SK-N-SH (cell line): Measurements from ENCODE around the gene IFNGR1. TPM values are rescaled to one million over a fixed set of nuclear protein-coding genes. Genes with fewer than 3 reads are reported as not detected.
"Not testable (repeated sequence)": the region's sequence is repeated elsewhere in the genome, so short reads cannot be mapped to it uniquely, and the experiment has no call there.

Experiments
- CTCF ChIA-PET: fragments of 300-600, 350-600 bp; formaldehyde crosslinking; extraction: SDS; loops from one replicate; lab custom pipeline; 2021; lab: Yijun Ruan, JAX
- POLR2A ChIA-PET: fragments of 350-600 bp; sonication (Branson Sonifier 250); formaldehyde crosslinking; extraction: SDS; loops from one replicate; lab custom pipeline; 2020; ENCODE audit warnings: antibody characterized with exemption, inconsistent platforms; lab: Yijun Ruan, JAX
- DNase-seq: peaks from one replicate; pipeline ENCODE4 v3.0.0; 2012
- H2AFZ ChIP-seq: fragments of 200-600 bp; sonication (generic); 2 replicates; pipeline ENCODE4 v1.8.1; 2016; ENCODE audit warnings: antibody characterized with exemption, mild to moderate bottlenecking, low read depth
- H3F3A ChIP-seq: fragments of 200-600 bp; sonication (generic); replicated peaks from 2 replicates; pipeline ENCODE3; 2016; ENCODE audit warnings: antibody characterized with exemption, mild to moderate bottlenecking; ENCODE audit not compliant: insufficient read depth
- H3K27ac ChIP-seq, 2 experiments: fragments of 200-500 bp in 1 of 2; fragments of 200-600 bp in 1 of 2; sonication (Bioruptor generic) in 1 of 2; sonication (generic), shearing (Covaris generic) in 1 of 2; 2 replicates each; pipeline versions ENCODE4 v1.5.1 to v1.6.1; 2014 to 2016; ENCODE audit warnings: low read depth in 2 of 2, inconsistent platforms in 1 of 2, low read length in 1 of 2, mild to moderate bottlenecking in 1 of 2, mixed read lengths in 1 of 2
- H3K27me3 ChIP-seq: fragments of 200-600 bp; sonication (generic), shearing (Covaris generic); 2 replicates; pipeline ENCODE4 v1.6.1; 2016; ENCODE audit warnings: mixed run types; ENCODE audit not compliant: insufficient read depth
- H3K36me3 ChIP-seq, 2 experiments: fragments of 200-500 bp in 1 of 2; fragments of 200-600 bp in 1 of 2; sonication (Bioruptor generic) in 1 of 2; sonication (generic) in 1 of 2; replicated peaks in 1 of 2; 2 replicates each; pipeline versions ENCODE3 to v1.5.1; 2014 to 2016; ENCODE audit warnings: low read length in 1 of 2, mild to moderate bottlenecking in 1 of 2; ENCODE audit not compliant: insufficient read depth in 2 of 2, control insufficient read depth in 1 of 2
- H3K4me1 ChIP-seq, 2 experiments: fragments of 200-500 bp in 1 of 2; fragments of 200-600 bp in 1 of 2; sonication (Bioruptor generic) in 1 of 2; sonication (generic), shearing (Covaris generic) in 1 of 2; 2 replicates each; pipeline versions ENCODE4 v1.5.1 to v1.6.1; 2014 to 2016; ENCODE audit warnings: low read depth in 1 of 2, low read length in 1 of 2, mixed run types in 1 of 2; ENCODE audit not compliant: insufficient read depth in 2 of 2, control insufficient read depth in 1 of 2
- H3K4me2 ChIP-seq: fragments of 200-600 bp; sonication (generic), shearing (Covaris generic); 2 replicates; pipeline ENCODE4 v1.6.1; 2017; ENCODE audit warnings: mixed run types
- H3K4me3 ChIP-seq, 2 experiments: fragments of 200-500 bp in 1 of 2; fragments of 200-600 bp in 1 of 2; sonication (Bioruptor generic) in 1 of 2; sonication (generic), shearing (Covaris generic) in 1 of 2; 2 replicates each; pipeline versions ENCODE4 v1.5.1 to v1.8.1; 2014 to 2016; ENCODE audit warnings: low read depth in 2 of 2, inconsistent platforms in 1 of 2, low read length in 1 of 2, mild to moderate bottlenecking in 1 of 2, mixed read lengths in 1 of 2, moderate library complexity in 1 of 2
- H3K79me2 ChIP-seq: fragments of 200-600 bp; sonication (generic); 2 replicates; pipeline ENCODE4 v1.8.1; 2017; ENCODE audit warnings: mild to moderate bottlenecking; ENCODE audit not compliant: insufficient read depth
- H3K9ac ChIP-seq: fragments of 200-600 bp; sonication (generic); 2 replicates; pipeline ENCODE4 v1.6.1; 2017; ENCODE audit warnings: mixed run types
- H3K9me2 ChIP-seq: fragments of 200-600 bp; sonication (generic); 2 replicates; pipeline ENCODE4 v1.6.1; 2017; ENCODE audit warnings: mixed run types
- H3K9me3 ChIP-seq: fragments of 200-600 bp; sonication (generic); 2 replicates; pipeline ENCODE4 v1.6.1; 2017; ENCODE audit warnings: mixed run types, mild to moderate bottlenecking, moderate library complexity
- H4K20me1 ChIP-seq: fragments of 200-600 bp; sonication (generic); 2 replicates; pipeline ENCODE4 v1.6.1; 2017; ENCODE audit warnings: mild to moderate bottlenecking, mixed run types; ENCODE audit not compliant: insufficient read depth
- CHD2 ChIP-seq: fragments of 150-350 bp; IDR thresholded peaks from 2 replicates; pipeline ENCODE4 v1.6.1; 2018; ENCODE audit warnings: low read length; ENCODE audit not compliant: partially characterized antibody
- FOSL2 ChIP-seq: IDR thresholded peaks from 2 replicates; pipeline ENCODE4 v1.4.0; 2012; ENCODE audit warnings: low read depth, mild to moderate bottlenecking, moderate library complexity, borderline replicate concordance
- FOXJ3 ChIP-seq: sonication (generic); formaldehyde crosslinking; IDR thresholded peaks from 2 replicates; pipeline ENCODE4 v1.5.1; 2020; ENCODE audit warnings: mild to moderate bottlenecking, missing genetic modification reagents
- FOXM1 ChIP-seq: IDR thresholded peaks from 2 replicates; pipeline ENCODE4 v1.4.0; 2012; ENCODE audit warnings: low read depth, mild to moderate bottlenecking
- MXI1 ChIP-seq: IDR thresholded peaks from 2 replicates; pipeline ENCODE4 v1.6.1; 2012; ENCODE audit warnings: mild to moderate bottlenecking, low read depth, low read length, improper control_type of control experiment
- NRF1 ChIP-seq: IDR thresholded peaks from 2 replicates; pipeline ENCODE4 v1.6.1; 2012; ENCODE audit warnings: low read depth, mild to moderate bottlenecking, low read length
- RFX5 ChIP-seq: IDR thresholded peaks from 2 replicates; pipeline ENCODE4 v1.6.1; 2012; ENCODE audit warnings: mild to moderate bottlenecking, improper control_type of control experiment, low read length
- SIN3A ChIP-seq: IDR thresholded peaks from 2 replicates; pipeline ENCODE4 v1.6.1; 2012; ENCODE audit warnings: low read depth, mild to moderate bottlenecking, low read length, moderate library complexity, borderline replicate concordance
- SMC3 ChIP-seq: IDR thresholded peaks from 2 replicates; pipeline ENCODE4 v1.6.1; 2012; ENCODE audit warnings: low read depth, low read length, improper control_type of control experiment
- YY1 ChIP-seq: IDR thresholded peaks from 2 replicates; pipeline ENCODE4 v1.4.0; 2012; ENCODE audit warnings: low read depth, mild to moderate bottlenecking
- WGBS: methylation state at CpG from one replicate; pipeline ENCODE4 v1.1.6; 2017; ENCODE audit warnings: low lambda C conversion rate; 5-methylcytosine and 5-hydroxymethylcytosine counted together
- polyA plus RNA-seq, 3 experiments: library from polyadenylated mRNA; depleted of rRNA; stranded (reverse); fragments of >200 nt; gene quantifications; 2 replicates each; pipeline ENCODE4 v1.2.3, GENCODE V29; 2012
- TF ChIP-seq, protein P1 (sequence below): fragments of 200-600 bp; sonication (generic); IDR thresholded peaks from 2 replicates; pipeline ENCODE4 v1.6.1; 2017; ENCODE audit warnings: antibody characterized with exemption, mild to moderate bottlenecking, moderate library complexity
- TF ChIP-seq, protein P2 (sequence below): IDR thresholded peaks from 2 replicates; pipeline ENCODE4 v1.4.0; 2012; ENCODE audit warnings: low read depth, borderline replicate concordance
- TF ChIP-seq, protein P3 (sequence below): fragments of 150-350 bp; IDR thresholded peaks from 2 replicates; pipeline ENCODE4 v1.6.1; 2016; ENCODE audit warnings: mild to moderate bottlenecking, low read depth, low read length
- TF ChIP-seq, protein P4 (sequence below): IDR thresholded peaks from 2 replicates; pipeline ENCODE4 v1.4.0; 2012; ENCODE audit warnings: low read depth, borderline replicate concordance

IFNGR1 gene
- polyA plus RNA-seq, 1 of the 3 experiments (the other 2 are of a cell fraction) = 11.5 TPM

- no peak for TF ChIP-seq SIN3A
- TF ChIP-seq, all 33 proteins: peak for 0
Observed at GRCh38 chr6:137256350-137257103, 37.3 kb upstream of the IFNGR1 start (continued).

GRCh38 chr6:137254966-137255365 is 35.8 kb upstream of the IFNGR1 start:
- DNase-seq = no peak
- H2AFZ ChIP-seq = no peak overlapping the region
- no peak overlapping the region for H3K4me2 ChIP-seq
- no peaks in the 10 kb centered on the region for H3K27me3 ChIP-seq
- no peaks in the 10 kb centered on the region for H4K20me1 ChIP-seq
- no peaks in the 10 kb centered on the region for H3K9me2 ChIP-seq
- no peaks in the 10 kb centered on the region for H3K4me1 ChIP-seq
- H3F3A ChIP-seq = no peaks in the 10 kb centered on the region
- POLR2A ChIA-PET = no interaction called here
- no peaks in the 10 kb centered on the region for H3K79me2 ChIP-seq
- no peak overlapping the region for H3K4me3 ChIP-seq
- H3K36me3 ChIP-seq = no peaks in the 10 kb centered on the region
- H3K9ac ChIP-seq = no peak overlapping the region
- TF ChIP-seq FOSL2 = no peak
- H3K27ac ChIP-seq = no peak overlapping the region
- no peaks in the 10 kb centered on the region for H3K9me3 ChIP-seq
- CTCF ChIA-PET = interaction anchor here (0.7 to 1.9 kb wide), 2 partner anchors 17 to 161 kb away, joined by 3 to 6 read pairs; no protein-coding TSS in a partner anchor
- no CpG with 5 or more reads among the region's 1 CpG for WGBS

GRCh38 chr6:137254430-137254829 is 35.2 kb upstream of the IFNGR1 start:
- H4K20me1 ChIP-seq, CTCF ChIA-PET, H3K4me3 ChIP-seq, H3K9ac ChIP-seq, H3K36me3 ChIP-seq, H3K4me1 ChIP-seq, H3K27ac ChIP-seq, H3K79me2 ChIP-seq, H3K4me2 ChIP-seq, H2AFZ ChIP-seq, H3K9me3 ChIP-seq, H3K27me3 ChIP-seq, POLR2A ChIA-PET, DNase-seq, H3K9me2 ChIP-seq, H3F3A ChIP-seq: not testable (repeated sequence)
- 5% methylated on average over 2 of the region's 2 CpGs for WGBS

DNA sequence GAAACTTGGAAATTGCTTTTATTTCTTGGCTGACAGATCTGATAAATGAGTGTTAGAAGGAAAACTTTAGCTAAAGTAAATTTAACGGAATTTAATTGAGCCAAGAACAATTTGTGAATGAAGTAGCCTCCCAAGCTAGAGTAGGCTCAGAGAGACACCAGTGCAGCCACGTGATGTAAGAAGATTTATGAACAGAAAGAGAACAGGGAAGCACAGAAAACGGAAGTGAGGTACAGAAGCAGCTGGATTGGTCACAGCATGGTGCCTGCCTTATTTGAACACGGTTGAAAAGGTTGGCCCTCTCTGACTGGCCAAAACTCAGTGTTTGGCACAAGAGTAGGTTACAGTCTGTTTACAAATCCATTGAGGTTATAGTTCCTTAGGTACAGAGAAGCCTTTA is 29.5 kb upstream of the IFNGR1 start:
- no peaks in the 10 kb centered on the region for H3K9me3 ChIP-seq
- no peaks in the 10 kb centered on the region for H4K20me1 ChIP-seq
- no peaks in the 10 kb centered on the region for H3K27me3 ChIP-seq
- H2AFZ ChIP-seq = no peak overlapping the region
- DNase-seq = no peak
- no peaks in the 10 kb centered on the region for H3K4me1 ChIP-seq
- H3K9me2 ChIP-seq = no peaks in the 10 kb centered on the region
- no peak overlapping the region for H3K9ac ChIP-seq
- no peak overlapping the region for H3K4me2 ChIP-seq
- CTCF ChIA-PET = no interaction called here
- POLR2A ChIA-PET = no interaction called here
- no peaks in the 10 kb centered on the region for H3K36me3 ChIP-seq
- H3K4me3 ChIP-seq = no peak overlapping the region
- no peaks in the 10 kb centered on the region for H3F3A ChIP-seq
- H3K27ac ChIP-seq = no peak overlapping the region
- H3K79me2 ChIP-seq = no peaks in the 10 kb centered on the region
- WGBS = 12% methylated on average over 4 of the region's 4 CpGs
- TF ChIP-seq MXI1 (no peak), FOXJ3 (CRISPR knock-in tag) (no peak), RFX5 (no peak), YY1 (no peak), NRF1 (no peak), SMC3 (no peak), FOXM1 (no peak), CHD2 (no peak)
- TF ChIP-seq, protein P1, sequence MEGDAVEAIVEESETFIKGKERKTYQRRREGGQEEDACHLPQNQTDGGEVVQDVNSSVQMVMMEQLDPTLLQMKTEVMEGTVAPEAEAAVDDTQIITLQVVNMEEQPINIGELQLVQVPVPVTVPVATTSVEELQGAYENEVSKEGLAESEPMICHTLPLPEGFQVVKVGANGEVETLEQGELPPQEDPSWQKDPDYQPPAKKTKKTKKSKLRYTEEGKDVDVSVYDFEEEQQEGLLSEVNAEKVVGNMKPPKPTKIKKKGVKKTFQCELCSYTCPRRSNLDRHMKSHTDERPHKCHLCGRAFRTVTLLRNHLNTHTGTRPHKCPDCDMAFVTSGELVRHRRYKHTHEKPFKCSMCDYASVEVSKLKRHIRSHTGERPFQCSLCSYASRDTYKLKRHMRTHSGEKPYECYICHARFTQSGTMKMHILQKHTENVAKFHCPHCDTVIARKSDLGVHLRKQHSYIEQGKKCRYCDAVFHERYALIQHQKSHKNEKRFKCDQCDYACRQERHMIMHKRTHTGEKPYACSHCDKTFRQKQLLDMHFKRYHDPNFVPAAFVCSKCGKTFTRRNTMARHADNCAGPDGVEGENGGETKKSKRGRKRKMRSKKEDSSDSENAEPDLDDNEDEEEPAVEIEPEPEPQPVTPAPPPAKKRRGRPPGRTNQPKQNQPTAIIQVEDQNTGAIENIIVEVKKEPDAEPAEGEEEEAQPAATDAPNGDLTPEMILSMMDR = no peak
- TF ChIP-seq, protein P2, sequence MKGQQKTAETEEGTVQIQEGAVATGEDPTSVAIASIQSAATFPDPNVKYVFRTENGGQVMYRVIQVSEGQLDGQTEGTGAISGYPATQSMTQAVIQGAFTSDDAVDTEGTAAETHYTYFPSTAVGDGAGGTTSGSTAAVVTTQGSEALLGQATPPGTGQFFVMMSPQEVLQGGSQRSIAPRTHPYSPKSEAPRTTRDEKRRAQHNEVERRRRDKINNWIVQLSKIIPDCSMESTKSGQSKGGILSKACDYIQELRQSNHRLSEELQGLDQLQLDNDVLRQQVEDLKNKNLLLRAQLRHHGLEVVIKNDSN = no peak
- TF ChIP-seq, protein P3, sequence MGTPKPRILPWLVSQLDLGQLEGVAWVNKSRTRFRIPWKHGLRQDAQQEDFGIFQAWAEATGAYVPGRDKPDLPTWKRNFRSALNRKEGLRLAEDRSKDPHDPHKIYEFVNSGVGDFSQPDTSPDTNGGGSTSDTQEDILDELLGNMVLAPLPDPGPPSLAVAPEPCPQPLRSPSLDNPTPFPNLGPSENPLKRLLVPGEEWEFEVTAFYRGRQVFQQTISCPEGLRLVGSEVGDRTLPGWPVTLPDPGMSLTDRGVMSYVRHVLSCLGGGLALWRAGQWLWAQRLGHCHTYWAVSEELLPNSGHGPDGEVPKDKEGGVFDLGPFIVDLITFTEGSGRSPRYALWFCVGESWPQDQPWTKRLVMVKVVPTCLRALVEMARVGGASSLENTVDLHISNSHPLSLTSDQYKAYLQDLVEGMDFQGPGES = no peak
- TF ChIP-seq, protein P4, sequence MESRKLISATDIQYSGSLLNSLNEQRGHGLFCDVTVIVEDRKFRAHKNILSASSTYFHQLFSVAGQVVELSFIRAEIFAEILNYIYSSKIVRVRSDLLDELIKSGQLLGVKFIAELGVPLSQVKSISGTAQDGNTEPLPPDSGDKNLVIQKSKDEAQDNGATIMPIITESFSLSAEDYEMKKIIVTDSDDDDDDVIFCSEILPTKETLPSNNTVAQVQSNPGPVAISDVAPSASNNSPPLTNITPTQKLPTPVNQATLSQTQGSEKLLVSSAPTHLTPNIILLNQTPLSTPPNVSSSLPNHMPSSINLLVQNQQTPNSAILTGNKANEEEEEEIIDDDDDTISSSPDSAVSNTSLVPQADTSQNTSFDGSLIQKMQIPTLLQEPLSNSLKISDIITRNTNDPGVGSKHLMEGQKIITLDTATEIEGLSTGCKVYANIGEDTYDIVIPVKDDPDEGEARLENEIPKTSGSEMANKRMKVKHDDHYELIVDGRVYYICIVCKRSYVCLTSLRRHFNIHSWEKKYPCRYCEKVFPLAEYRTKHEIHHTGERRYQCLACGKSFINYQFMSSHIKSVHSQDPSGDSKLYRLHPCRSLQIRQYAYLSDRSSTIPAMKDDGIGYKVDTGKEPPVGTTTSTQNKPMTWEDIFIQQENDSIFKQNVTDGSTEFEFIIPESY = no peak
